Fibroblast of skin of scalp (primary cell): ENCODE results near the gene TIAL1.

Source experiments
- DNase-seq: peaks from one replicate; pipeline ENCODE4 v3.0.0-alpha.2; 2013

TIAL1 gene

GRCh38 chr10:119528663-119529237, 68.0 kb downstream of the TIAL1 start:
- peak; percentile 97 for DNase-seq

DNA sequence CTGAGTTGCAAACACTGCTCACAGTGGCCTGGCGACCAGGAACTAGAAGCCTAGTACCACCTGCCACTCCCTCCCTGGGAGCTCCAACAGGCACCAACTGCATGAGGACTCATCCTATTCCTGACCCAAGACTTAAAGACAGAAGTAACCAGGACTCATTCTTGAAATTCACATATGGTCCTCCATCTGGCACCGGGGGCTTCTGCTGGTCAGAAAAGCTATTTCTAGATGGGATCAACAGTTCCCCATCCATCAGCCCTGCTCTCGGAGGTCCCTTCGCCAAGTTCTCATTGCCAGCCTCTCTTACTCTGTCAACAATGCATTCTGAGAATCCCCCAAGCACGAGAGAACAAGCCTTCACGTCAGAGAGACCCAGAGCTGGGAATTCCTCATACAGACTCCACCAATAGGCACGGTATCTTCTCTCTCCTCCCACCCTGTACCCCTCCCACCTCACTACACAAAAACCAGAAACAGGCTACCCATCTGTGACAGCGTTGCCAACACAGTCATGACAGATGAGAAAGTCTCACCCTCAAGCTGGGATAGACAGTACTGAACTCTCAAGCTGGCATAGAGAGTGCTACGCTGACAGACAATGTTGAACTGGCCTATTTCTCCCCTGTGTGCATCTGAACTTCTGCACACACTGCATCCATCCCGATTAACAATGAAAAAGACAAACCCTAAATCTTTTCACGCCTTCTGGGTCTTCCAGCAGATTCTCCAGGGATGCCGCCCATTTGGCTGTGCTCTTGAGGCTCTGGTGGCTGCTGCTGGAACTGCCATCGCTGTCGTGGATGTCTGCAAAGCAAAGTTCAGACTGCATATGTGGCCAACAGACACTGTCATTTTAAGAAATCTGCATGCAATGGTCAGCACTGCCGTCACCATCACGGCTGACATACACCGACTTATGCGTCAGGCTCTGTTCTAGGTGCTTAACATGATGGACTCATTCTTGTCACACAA, 69.9 kb downstream of the TIAL1 start:
- DNase-seq, result no peak

DNA sequence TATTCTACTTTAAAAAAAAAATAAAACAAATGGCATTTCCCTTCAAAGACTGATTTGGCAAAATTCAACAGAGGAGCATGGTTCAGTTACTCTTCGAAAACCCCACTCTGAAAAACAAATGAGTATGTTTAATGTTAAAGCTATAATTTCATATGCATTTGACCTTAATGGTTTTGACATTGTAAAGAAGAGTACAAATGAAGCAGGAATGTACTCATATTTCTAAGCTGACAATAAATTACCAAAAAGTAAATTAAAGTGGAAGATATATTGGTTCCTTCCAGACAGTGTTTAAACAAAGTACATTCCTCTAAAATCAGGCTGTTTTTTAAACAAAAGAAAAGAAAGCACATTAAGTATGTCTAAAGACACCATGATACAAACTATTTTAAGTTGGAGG, 70.6 kb downstream of the TIAL1 start:
- no peak for DNase-seq

GRCh38 chr10:119525116-119525515, 71.6 kb downstream of the TIAL1 start:
- no peak for DNase-seq

DNA sequence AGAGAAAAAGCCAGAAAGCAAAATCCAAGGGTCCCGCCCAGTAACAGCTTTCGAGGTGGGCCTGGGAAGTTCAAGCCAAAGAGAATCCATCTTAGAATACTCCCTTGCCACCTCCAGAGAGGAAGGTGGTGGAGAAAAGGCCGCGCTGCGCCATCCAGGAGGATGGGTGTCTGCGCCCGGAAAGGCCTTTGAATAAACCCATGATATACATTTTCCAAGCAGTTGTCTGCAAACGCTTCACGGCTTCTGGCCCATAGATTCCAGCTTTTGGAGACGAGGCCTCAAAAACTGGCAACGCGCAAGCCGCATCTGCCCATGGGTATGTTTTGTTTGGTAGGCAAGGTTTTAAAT, 72.1 kb downstream of the TIAL1 start:
- no peak for DNase-seq

DNA sequence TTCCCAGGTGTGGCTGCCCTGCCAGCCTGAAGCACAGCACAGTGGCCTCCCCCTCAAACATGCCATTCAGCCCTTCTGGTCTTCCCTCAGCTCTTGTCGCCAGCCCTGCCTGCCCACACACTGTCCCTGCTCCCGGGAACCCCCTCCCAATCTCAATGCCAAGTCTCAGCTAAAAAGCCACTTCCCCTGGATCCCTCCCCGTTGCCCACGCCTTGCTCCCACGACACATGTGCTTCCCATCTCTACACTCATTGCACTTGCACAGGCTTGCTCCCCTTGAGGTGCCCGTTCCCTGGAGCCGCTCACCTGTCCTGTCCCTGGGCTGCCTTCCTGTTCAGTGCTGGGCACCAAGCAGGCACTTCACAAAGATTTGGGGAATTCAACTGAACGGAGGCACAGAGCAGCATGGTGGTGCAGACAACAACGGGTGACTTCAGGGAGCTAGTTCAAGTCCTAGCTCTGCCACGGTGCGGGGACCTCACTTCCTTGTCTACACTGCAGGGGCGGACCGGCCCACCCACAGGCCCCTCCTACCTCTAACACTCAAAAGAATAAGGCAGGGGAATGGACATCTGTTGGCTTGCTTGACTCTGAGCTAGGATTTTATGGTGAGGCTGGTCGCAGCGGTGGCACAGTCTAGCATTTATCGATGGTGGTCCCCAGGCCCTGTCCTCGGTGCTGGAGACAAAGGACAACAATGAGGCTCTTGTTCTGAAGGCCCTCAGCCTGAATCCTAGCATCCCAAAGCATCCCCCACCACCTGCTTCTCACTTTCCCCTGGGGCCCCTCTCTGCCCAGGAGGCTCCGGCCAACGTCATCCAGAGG, 72.7 kb downstream of the TIAL1 start:
- DNase-seq, result no peak
